GM23248 (cell line): ENCODE measurements around the gene IRF4. TPM values are rescaled to one million over a fixed set of nuclear protein-coding genes. Genes with fewer than 3 reads are reported as not detected.
"Not testable (repeated sequence)": the region's sequence is repeated elsewhere in the genome, so short reads cannot be mapped to it uniquely, and the experiment has no call there.

Source experiments
- DNase-seq: peaks from one replicate; pipeline ENCODE4 v3.0.0-alpha.2; 2015
- H2AFZ ChIP-seq: fragments of 200-600 bp; sonication (generic); 2 replicates; pipeline ENCODE4 v1.6.1; 2016; ENCODE audit warnings: antibody characterized with exemption
- H3F3A ChIP-seq: fragments of 200-600 bp; sonication (generic); 2 replicates; pipeline ENCODE4 v1.6.1; 2016; ENCODE audit warnings: mild to moderate bottlenecking, antibody characterized with exemption, mixed run types; ENCODE audit not compliant: insufficient read depth
- H3K27ac ChIP-seq: fragments of 200-600 bp; sonication (generic); 2 replicates; pipeline ENCODE4 v1.5.1; 2016; ENCODE audit warnings: mild to moderate bottlenecking
- H3K27me3 ChIP-seq: fragments of 200-600 bp; sonication (generic); replicated peaks from 2 replicates; pipeline ENCODE4 v1.6.1; 2016; ENCODE audit warnings: mild to moderate bottlenecking; ENCODE audit not compliant: insufficient read depth
- H3K36me3 ChIP-seq: fragments of 200-600 bp; sonication (generic); 2 replicates; pipeline ENCODE4 v1.6.1; 2016; ENCODE audit warnings: low read depth, mild to moderate bottlenecking
- H3K4me1 ChIP-seq: fragments of 200-600 bp; sonication (generic); 2 replicates; pipeline ENCODE4 v1.6.1; 2016; ENCODE audit warnings: mild to moderate bottlenecking; ENCODE audit not compliant: insufficient read depth
- H3K4me2 ChIP-seq: fragments of 200-600 bp; sonication (generic); one replicate; pipeline ENCODE4 v1.6.1; 2016; ENCODE audit warnings: mild to moderate bottlenecking; ENCODE audit not compliant: unreplicated experiment
- H3K4me3 ChIP-seq: fragments of 200-600 bp; sonication (generic); 2 replicates; pipeline ENCODE4 v1.5.1; 2016; ENCODE audit warnings: mild to moderate bottlenecking
- H3K79me2 ChIP-seq: fragments of 200-600 bp; sonication (generic); 2 replicates; pipeline ENCODE4 v1.6.1; 2016; ENCODE audit warnings: mild to moderate bottlenecking; ENCODE audit not compliant: insufficient read depth
- H3K9ac ChIP-seq: fragments of 200-600 bp; sonication (generic); 2 replicates; pipeline ENCODE4 v1.6.1; 2016; ENCODE audit warnings: mild to moderate bottlenecking
- H3K9me2 ChIP-seq: fragments of 200-600 bp; sonication (generic); 2 replicates; pipeline ENCODE4 v1.6.1; 2016; ENCODE audit warnings: mixed run types, mild to moderate bottlenecking, moderate library complexity; ENCODE audit not compliant: insufficient read depth
- H3K9me3 ChIP-seq: fragments of 200-600 bp; sonication (generic); one replicate; pipeline ENCODE4 v1.6.1; 2017; ENCODE audit warnings: low read depth
- H4K20me1 ChIP-seq: fragments of 200-600 bp; sonication (generic); 2 replicates; pipeline ENCODE4 v1.6.0; 2016; ENCODE audit not compliant: insufficient read depth
- EZH2 ChIP-seq: fragments of 200-600 bp; sonication (generic); IDR thresholded peaks from 2 replicates; pipeline ENCODE4 v1.6.1; 2018; ENCODE audit warnings: antibody characterized with exemption, mild to moderate bottlenecking; ENCODE audit not compliant: insufficient read depth, poor library complexity, severe bottlenecking
- EZH2phosphoT487 ChIP-seq: fragments of 200-600 bp; sonication (generic); IDR thresholded peaks from 2 replicates; pipeline ENCODE4 v1.6.1; 2018; ENCODE audit warnings: antibody characterized with exemption, moderate library complexity, mild to moderate bottlenecking, low read depth; ENCODE audit not compliant: insufficient read depth
- whole genome bisulfite sequencing, 2 experiments: methylation state at CpG; one replicate each; pipeline ENCODE4 v1.1.6; 2015 to 2017; ENCODE audit warnings: low lambda C conversion rate in 2 of 2, low coverage in 1 of 2; ENCODE audit errors: missing lambda C conversion rate in 2 of 2; 5-methylcytosine and 5-hydroxymethylcytosine counted together
- in situ Hi-C: fragments of 300-500 bp; cut with MboI; formaldehyde crosslinking; loops from 2 replicates; pipeline ENCODE4 v1.15.0; 2020
- polyA plus RNA-seq: library from polyadenylated mRNA; unstranded; fragments of >200 nt; fragmentation: Nextera tagmentation; extraction: Ambion mirVana; gene quantifications from 2 replicates; pipeline ENCODE4 v1.2.1, GENCODE V29; 2016
- total RNA-seq: library from RNA; depleted of rRNA; stranded (reverse); fragments of >200 nt; shearing (Covaris generic); gene quantifications from 2 replicates; pipeline ENCODE4 v1.2.3, GENCODE V29; 2014

The IRF4 gene
- total and polyA plus RNA-seq, 2 experiments from 2014 or later = 0.23 TPM; not detected in 1

DNA sequence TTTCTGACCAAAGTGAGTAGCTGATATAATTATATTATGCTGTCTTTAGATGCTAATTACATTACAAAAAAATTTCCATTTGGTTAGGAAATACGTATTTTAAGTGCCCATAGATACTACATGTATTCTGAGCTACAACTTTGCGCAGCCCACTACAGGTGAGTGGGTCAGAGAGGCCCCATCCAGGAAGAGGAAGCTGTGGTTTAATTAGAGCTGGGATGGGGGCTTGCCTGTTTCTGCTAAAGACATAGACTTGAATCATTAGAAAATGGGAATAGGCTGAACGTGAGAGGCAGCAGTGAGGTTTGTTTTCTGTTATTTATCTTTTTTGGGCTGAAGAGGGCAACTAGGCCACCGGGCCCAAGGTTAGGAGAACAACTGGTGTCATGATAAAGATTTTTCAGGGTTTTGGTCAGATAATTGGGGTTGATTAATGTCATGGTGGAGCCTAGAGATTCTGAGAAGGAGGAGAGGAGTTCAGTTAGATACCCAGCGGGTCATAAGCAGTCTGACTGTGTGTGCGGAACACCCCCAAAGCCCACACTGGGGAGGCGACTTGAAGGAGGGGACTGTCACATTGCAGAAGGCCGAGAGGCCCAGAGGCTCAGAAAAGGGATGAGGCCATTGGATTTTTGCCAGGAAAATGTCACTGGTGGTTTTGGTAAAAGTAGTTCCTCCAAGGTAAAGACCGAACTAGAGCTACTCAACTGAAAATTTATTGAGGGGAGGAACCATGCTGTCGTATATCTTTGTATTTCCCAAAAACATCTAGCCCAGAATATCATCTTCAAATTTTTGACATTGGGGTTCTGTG is 14.5 kb upstream of the IRF4 start:
- no peak overlapping the region for H3K27ac ChIP-seq
- no peak overlapping the region for H3K4me3 ChIP-seq
- no peaks in the 10 kb centered on the region for H3K36me3 ChIP-seq
- H2AFZ ChIP-seq = no peak overlapping the region
- no peak for DNase-seq
- H3K4me1 ChIP-seq = no peaks in the 10 kb centered on the region
- H3K27me3 ChIP-seq = peaks cover 27% of the 10 kb centered on the region
- no peak overlapping the region for H3K9ac ChIP-seq
- H3K79me2 ChIP-seq = no peaks in the 10 kb centered on the region
- no peaks in the 10 kb centered on the region for H4K20me1 ChIP-seq
- TF ChIP-seq EZH2phosphoT487 (no peak), EZH2 (no peak)
- H3K4me2 ChIP-seq = no peak overlapping the region
- no peaks in the 10 kb centered on the region for H3K9me3 ChIP-seq
- WGBS, 2 experiments = 48 to 49% methylated on average over 10 of the region's 10 CpGs
- in situ Hi-C loops = no loop called here
- no peaks in the 10 kb centered on the region for H3K9me2 ChIP-seq
- H3F3A ChIP-seq = no peaks in the 10 kb centered on the region

- H2AFZ ChIP-seq, H3K9ac ChIP-seq, DNase-seq, H3K4me3 ChIP-seq, H3K9me2 ChIP-seq, H4K20me1 ChIP-seq, H3K4me1 ChIP-seq, H3K36me3 ChIP-seq, H3K79me2 ChIP-seq, H3K4me2 ChIP-seq, H3F3A ChIP-seq, H3K9me3 ChIP-seq, in situ Hi-C loops, H3K27ac ChIP-seq: not testable (repeated sequence)
- 42 to 44% methylated on average over 13 of the region's 13 CpGs for WGBS, 2 experiments
- peaks cover 26% of the 10 kb centered on the region for H3K27me3 ChIP-seq
Measured at GRCh38 chr6:377641-378020, 13.9 kb upstream of the IRF4 start.

DNA sequence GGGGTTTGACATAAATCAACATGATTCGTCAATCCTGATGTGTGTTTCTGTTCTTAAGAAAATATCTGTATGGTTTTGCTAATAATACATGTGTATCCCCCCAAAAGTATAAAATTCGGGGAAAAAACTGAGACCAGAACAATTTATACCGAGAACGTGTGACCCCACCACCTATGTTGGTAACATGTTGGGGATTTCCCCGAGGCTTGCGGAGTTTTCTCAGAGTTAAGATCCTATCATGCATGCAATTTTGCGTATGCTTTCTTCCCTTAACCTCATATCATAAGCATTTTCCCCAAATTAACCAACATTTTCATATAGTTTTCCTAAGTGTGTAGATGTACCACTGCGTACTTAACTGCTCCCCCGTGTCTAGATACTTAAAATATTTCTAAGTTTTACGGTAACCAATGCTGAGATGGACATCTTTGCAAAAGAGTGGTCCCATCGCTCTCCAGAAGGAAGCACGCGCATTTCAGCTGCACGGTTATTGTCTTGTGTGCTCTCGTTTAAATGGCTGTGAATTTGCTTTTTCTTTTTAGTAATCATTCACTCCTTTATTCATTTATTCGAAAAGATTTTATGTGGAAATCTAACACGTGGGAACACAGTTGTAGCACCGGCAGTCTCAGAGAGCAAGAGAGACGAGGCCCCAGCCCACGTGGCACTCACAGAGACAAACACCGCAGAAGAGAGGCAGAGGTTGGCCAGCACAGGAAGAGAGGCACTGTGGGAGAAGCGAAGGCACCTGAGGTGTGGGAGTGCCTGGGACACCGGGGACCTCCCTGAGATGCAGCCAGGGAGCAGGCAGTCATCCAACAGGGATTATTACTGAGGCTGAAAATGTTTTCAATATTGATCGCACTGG is 13.2 kb upstream of the IRF4 start:
- H3K27me3 ChIP-seq = peaks cover 20% of the 10 kb centered on the region
- no peak for TF ChIP-seq EZH2
- in situ Hi-C loops = no loop called here

DNA sequence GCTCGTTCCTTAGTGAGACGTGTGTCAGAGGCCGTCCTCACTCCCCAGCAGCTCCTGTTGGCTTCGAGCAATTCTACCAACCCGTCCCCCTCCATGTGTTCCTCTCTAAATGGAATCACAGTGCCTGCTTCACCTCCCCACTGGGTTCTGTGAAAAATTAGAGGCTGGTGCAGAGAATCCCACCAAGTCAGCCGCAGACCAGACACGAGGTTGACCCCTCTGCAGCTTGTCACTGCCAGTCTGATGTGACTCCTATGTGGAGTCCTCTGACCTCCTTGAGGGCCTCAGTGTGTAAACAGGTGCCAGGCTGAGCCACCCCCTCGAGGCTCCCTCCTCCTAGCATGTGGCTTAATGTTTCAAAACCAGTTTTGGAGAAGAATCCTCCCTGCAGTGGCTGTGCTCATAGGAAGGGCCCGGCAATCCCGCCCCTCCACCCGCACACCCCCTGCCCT is 12.6 kb upstream of the IRF4 start:
- Histone ChIP-seq H3K4me2 (no peak overlapping the region), H3K4me1 (no peaks in the 10 kb centered on the region), H3K9me2 (no peaks in the 10 kb centered on the region), H2AFZ (no peak overlapping the region), H3K9ac (no peak overlapping the region), H3K27me3 (peaks cover 16% of the 10 kb centered on the region), H3F3A (no peaks in the 10 kb centered on the region), H3K79me2 (no peaks in the 10 kb centered on the region), H3K4me3 (no peak overlapping the region), H3K9me3 (no peaks in the 10 kb centered on the region), H3K36me3 (no peaks in the 10 kb centered on the region), H3K27ac (no peak overlapping the region), H4K20me1 (no peaks in the 10 kb centered on the region)
- in situ Hi-C loops = no loop called here
- TF ChIP-seq EZH2phosphoT487 (no peak), EZH2 (no peak)
- DNase-seq = no peak
- WGBS, 2 experiments = 49 to 52% methylated on average over 11 of the region's 11 CpGs

More for the DNA sequence above, 13.2 kb upstream of the IRF4 start:
- no peak overlapping the region for H3K4me2 ChIP-seq
- H3K36me3 ChIP-seq = no peaks in the 10 kb centered on the region
- no peaks in the 10 kb centered on the region for H3K79me2 ChIP-seq
- H3K4me1 ChIP-seq = no peaks in the 10 kb centered on the region
- no peaks in the 10 kb centered on the region for H3K9me2 ChIP-seq
- H3F3A ChIP-seq = no peaks in the 10 kb centered on the region
- no peak overlapping the region for H3K4me3 ChIP-seq
- H3K9ac ChIP-seq = no peak overlapping the region
- H2AFZ ChIP-seq = no peak overlapping the region
- WGBS, 2 experiments = 60 to 61% methylated on average over 24 of the region's 24 CpGs
- DNase-seq = no peak
- no peaks in the 10 kb centered on the region for H4K20me1 ChIP-seq
- no peak overlapping the region for H3K27ac ChIP-seq
- no peaks in the 10 kb centered on the region for H3K9me3 ChIP-seq
